Glomerular visceral epithelial cell (primary cell): Measurements from ENCODE around the gene EFCAB12.
"Not testable (repeated sequence)": the region's sequence is repeated elsewhere in the genome, so short reads cannot be mapped to it uniquely, and the experiment has no call there.

Experiments
- DNase-seq: peaks from one replicate; pipeline ENCODE4 v3.0.0-alpha.2; 2016; ENCODE audit errors: extremely low spot score

Gene EFCAB12

DNA sequence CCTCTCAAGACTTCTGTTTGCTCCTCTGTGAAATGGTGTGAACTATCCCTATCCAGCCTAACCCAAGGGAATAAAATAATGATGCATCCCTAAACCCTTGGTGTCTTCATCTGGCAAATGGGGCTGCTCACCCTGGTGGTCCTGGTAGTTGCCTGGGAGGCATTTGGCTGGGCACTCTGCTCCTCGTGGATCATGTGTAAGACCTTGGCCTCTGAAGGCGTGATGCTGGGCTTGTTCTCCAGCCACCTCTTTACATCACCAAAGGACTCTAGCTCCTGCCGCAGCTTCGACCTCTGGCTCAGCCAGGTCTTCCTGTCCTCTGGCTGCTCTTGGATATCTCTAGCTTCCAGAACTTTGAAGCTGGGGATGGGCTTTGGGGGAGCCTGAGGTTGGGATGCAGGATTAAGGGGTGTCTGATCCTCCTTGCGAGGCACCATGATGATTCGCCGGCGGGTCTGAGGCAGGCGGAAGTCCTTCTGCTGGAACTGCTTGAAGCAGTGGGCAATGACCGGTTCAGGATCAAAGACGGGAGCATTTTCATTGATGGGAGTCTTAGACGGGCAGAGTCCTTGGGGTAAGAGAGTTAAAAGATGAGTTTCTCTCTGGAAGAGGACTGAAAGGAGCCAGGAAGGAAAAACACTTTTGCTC is 7.1 kb downstream of the EFCAB12 start:
- DNase-seq, result no peak

DNA sequence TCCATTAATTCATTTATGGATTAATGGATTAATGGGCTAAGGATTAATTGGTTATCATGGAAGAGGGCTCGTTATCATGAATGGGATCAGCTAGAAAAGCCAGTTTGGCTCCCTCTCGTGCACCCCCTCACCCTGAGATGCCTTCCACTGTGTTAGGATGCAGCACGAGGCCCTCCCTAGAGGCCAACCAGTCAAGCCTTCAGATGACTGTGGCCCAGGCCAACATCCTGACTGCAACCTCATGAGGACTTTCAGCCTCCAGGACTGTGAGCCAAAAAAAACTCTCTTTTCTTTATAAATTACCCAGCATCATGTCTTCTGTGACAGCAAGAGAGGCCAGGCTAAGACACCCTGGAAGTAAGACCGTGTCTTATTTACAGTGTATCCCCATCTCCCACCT is 9.0 kb downstream of the EFCAB12 start:
- DNase-seq, result no peak

DNA sequence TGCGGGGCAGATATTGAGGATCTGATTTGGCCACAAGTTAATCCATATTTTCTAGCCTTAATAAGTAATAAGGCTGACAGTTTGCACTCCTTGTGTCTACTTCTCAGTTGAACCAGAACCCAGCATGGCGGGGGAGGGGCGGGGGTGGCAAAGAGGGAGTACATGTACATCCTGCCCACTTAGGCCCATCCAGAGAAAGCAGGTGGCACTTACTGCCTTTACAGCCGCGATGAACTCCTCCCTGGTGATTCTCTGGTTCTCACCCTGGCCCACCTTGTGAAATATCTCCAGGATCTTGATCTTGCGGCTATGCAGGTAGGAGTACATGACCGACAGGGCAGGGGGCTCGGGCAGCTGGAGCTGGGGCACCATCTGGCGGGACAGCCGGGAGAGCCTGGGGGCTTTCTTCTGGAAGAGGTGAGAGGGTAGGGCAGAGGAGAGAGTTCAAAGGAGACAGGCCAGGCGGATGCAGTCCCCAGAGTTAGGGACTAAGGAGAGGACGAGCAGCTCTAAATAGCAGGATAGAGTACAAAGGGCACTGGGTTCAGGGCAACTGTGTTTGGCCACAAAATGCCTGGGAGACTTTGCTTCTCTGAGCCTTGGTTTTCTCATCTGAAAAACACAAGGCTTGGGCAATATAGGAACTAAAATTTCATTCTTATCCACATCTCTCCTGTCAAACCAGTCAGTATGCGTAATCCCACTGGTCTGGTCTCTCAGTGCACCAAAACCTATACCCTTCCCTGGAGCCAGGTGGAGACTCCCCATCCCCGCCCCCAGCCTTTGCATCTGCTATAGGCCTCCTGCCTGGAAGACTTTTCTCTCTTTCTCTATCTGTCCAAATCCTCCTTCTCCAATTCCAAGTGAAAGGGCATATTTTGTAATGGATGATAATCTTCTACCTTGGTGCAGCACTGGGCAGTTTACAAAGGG is 10.1 kb downstream of the EFCAB12 start:
- no peak for DNase-seq

DNA sequence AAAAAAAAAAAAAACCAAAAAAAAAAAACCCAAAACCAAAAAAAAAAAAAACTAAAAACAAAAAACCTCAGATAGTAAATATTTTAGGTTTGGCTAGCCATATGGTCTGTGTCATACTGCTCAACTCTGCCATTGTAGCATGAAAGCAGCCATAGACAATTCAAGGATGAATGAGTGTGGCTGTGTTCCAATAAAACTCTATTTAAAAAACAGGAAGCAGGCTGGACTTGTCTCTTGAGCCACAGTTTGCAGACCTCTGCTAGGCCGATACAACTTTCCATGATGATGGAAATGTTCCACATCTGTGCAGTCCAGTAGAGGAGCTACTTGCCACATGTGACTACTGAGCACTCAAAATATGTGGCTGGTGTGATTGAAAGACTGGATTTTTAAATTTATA is 11.1 kb downstream of the EFCAB12 start:
- DNase-seq, result no peak

DNA sequence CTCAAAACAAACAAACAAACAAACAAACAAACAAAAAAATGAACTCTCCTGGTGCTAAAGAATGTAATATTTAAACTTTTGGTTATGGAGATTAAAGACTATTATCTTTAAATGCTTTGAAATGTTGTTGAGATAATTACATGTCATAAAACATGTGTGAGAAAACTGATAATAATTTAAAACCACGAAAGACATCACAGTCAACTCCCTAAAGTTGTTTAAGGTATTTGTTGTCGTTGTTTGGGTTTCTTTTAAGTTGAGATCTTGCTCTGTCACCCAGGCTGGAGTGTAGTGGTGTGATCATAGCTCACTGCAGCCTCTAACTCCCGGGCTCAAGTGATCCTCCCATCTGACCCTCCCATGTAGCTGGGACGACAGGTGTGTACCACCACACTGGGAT is 12.0 kb downstream of the EFCAB12 start:
- no peak for DNase-seq

DNA sequence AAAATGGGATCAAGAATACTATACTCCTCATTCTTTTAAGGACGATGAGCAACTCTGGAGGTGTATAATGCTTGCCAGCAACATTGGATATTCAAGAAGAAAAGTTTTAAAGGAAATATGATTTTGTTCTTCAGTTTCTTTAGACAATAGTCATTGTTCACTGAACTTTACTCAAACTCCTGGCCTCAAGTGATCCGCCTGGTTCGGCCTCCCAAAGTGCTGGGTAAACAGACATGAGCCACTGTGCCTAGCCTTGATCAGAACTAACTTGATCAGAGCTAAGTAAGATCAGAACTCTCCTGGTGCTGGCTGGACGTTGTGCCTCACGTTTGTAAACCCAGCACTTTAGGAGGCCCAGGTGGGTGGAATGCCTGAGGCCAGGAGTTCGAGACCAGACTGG is 12.6 kb downstream of the EFCAB12 start:
- DNase-seq, result no peak

DNA sequence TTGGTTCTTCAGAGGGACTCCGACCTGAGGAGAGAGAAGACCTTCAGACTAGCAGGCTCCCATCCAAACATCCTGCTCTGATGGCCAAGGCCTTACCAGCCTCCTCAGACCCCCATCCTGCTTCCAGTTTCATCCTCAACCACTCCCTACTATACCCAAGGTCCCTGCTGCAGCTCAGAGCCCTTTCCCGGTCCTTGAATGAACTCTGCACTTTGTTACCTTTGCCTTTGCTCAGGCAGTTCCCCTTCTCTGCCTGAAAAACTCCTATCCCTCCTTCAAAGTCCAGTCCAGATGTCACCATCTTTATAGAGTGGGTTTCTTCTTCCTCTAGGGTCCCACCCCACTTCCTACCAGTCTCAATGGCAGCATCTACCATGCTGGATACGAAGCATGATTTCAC is 13.1 kb downstream of the EFCAB12 start:
- no peak for DNase-seq

DNA sequence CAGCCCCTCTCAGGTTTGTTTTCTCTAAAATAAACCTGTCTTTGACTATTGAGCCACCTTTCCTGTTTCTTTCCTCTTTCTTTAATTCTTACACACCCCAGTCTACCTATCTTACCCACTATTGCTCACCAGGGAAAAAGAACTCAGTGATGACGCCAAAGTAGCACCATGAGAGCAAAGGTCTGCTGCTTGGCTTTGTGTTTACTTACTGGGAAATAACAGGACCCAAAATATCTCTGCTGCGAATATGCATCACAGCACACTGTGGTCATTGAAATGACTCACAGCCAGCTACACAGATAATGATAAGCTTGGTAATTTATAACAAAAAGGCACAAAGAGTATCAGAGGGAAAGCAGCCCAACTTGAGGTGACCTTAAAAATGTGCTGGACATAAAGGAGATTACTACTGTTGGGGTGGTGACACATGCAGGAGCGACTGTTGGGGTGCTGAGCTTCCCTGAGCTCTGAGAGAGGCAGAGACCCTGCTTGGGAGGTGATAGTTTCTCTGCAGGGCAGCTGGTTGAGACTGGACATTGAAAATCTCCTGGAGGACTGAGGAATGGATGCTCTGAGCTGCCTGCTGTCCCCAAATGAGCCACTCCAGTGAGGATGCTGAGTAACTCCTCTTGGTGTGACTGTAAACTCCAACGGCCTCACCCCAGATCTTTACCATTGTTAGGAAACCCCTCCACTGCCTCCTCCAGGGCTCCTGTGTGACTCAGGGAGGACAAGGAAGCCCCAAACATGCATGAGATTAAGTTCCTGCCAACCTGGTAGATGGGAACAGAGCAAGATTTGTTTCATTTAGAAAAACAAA is 14.5 kb downstream of the EFCAB12 start:
- peak; percentile 70 for DNase-seq

DNA sequence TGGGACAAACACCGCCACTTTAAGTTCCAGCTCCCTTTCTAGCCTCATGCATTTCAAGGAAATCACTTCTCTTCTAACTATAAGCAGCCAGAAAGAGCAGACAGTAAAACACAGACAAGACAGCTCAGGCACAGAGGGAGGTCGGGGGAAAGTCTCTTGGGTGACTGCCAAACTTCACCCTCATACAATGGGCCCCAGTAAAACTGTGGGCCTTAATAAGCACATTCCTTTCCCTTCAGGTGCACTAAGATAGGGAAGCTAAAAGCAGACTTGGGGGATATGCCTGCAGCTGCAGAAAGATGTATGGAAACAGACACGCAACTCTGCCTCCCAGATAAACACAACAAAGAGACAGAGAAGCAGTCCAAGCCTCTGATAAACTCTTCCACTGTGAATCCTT is 15.2 kb downstream of the EFCAB12 start:
- DNase-seq, result not testable (repeated sequence)

DNA sequence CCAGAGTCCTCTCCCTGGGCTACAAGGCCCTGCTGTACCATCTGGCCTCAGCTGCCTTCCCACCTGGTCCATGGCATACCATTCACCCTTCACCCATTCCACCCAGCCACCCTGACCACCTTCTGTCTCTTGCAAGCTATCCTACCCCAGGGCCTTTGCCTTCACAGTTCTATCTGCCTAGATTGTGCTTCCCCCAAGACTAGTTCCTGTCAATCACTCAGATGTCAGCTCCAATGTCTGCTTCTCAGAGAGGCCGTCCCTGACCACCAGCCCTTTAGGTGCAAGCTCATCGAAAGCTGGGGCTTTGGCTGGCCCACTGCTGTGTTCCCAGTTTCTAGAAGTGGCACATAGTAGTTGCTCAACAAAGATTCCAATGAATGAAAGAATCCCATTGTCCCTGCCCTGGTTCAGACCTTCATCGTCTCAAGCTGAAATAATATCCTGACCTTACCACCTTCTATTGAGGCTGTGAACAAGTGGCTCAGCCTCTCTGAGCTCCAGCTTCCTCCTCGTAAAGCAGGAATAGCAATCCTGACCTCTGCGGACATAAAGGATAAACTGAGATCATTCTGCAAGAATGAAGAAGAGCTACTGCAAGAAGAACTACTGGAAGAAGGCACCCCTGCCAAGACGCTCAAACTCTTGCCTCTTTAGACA is 15.8 kb downstream of the EFCAB12 start:
- no peak for DNase-seq

DNA sequence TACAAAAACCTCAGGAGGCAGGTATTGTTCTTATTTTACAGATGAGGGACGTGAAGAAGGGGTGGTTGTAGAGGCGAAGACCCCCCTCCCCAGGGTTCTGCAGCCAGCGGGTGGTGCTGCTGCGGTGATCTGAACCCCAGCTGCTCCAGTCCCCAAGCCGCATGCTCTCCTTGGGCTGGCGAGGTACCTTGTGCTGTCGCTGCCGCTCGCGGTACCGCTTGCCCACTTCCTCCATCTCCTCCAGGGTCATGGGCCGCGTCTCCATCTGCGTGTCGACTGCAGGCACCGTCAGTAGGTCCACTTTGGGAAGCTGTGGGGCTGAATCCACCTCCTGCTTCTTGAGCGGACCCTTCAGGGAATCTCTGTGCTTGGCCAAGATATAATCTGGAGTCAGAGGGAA is 17.5 kb downstream of the EFCAB12 start:
- no peak for DNase-seq

DNA sequence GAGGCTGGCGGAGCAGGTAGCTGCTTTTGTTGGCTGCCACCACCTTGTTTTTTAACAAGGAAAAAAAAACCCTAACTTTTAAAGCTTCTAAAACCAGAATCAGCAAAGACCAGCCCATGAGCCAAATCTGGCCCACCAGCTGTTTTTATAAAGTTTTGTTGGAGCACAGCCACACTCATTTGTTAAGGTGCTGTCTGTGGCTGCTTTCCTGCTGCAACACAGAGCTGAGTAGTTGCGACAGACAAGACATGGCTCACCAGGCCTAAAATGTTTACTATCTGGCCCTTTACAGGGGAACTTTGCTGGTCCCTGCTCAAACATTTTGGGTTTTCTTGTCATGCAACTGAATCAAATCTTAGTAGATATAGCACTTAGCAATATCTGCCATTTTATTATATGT is 18.9 kb downstream of the EFCAB12 start:
- DNase-seq, result no peak

DNA sequence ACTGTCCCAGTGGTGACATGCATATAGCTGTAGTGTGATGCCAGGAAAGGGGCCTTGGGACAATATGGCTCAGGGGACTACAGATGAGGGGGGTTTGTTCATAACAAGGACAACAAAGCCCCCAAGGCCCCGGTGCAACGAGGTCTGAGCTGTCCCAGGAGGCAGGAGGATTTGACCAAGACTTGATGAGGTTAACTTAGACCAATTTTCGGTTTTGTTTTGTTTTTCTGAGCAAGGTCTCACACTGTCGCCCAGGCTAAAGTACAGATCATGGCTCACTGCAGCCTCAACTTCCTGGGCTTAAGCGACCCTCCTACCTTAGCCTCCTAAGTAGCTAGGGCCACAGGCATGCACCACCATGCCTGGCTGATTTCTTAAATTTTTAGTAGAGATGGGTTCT is 23.8 kb downstream of the EFCAB12 start:
- DNase-seq, result no peak

DNA sequence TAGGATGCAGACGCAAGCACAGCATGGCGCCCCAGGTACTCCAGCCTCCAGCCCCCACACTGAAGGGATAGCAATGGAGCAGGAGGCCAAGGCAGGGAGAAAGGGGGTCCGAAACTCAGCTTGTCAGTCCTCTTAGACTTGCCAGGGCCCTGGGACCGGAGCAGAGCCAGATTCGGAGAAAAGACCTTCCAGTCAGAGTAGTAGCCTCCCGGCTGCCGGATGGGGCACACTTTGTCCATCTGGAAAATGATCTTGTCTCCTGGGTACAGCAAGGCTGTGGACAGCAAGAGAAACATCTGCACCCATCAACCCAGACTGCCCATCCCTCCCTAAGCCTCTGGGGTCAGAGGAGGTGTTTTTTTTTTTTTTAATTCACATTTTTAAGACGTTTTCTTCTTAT is 24.3 kb downstream of the EFCAB12 start:
- no peak for DNase-seq

DNA sequence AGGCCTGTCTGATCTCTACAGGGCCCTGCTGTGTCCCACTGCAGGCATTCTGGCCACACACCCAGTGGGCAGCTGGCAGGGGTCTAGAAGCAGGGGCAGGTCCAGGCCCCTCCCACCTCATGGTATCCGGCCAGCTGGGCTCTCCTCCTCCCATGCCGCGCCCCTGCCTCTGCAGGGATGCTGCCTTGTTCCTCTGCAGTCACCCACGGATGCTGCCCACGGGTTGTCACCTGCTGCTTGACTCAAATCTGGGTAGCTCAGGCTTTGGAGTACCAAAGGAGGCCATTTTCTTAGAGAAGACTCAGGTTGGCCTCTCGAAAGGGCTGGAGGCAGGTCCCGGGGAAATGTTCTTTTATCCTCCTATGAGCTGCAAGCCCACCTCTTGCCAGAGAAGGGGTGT is 25.0 kb downstream of the EFCAB12 start:
- no peak for DNase-seq

DNA sequence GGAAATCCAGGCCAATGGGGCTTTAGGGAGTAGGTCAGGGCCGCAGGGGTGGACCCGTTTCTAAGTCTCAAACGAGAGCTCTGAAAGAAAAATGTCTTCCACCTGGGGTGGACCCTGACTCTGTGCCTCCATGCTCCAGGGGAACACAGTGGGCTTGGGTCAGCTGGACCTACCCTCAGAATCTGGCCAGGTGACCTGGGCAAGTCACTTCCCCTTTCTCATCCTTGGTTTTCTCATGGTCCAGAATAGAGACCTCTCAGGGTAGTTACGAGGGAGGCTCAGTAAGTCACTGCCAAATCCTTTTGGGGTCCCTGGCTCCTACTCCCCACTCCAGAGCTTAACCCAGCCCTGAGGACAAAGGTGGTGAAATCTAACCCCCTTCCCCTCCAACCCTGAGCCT is 25.8 kb downstream of the EFCAB12 start:
- DNase-seq, result no peak

DNA sequence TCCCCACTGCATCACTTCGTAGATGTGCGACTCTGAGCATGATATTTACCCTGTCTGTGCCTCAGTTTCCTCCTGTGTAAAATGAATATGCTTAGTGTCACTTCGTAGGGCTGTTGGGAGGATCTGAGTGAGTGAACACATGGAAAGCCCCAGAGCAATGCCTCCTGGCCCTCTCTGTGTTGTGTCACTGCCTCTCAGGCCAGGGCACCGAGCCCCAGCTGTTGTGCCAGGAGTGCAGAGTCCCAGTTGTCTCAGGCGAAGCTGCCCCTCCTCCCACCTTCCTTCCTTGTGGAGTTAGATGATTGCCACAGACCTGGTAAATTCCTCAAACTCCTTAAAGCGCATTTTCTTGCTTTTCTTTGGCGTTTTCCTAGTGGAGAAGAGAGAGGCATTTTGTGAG is 26.2 kb downstream of the EFCAB12 start:
- DNase-seq, result no peak

DNA sequence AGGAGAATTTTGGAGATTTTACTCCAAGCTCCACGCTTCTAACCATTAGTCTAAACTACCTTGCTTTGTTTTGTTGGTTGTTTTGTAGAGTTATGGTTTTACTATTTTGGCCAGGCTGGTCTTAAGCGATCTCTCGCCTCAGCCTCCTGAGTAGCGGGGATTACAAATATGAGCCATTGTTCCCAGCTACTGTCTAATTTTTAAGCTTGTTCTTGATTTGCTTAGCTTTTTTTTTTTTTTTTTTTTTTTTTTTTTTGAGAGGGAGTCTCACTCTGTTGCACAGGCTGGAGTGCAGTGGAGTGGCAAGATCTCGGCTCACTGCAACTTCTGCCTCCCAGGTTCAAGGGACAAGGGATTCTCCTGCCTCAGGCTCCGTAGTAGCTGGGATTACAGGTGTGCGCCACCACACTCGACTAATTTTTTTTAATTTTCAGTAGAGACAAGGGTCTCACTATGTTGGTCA is 28.5 kb downstream of the EFCAB12 start:
- DNase-seq, result peak; percentile 38

DNA sequence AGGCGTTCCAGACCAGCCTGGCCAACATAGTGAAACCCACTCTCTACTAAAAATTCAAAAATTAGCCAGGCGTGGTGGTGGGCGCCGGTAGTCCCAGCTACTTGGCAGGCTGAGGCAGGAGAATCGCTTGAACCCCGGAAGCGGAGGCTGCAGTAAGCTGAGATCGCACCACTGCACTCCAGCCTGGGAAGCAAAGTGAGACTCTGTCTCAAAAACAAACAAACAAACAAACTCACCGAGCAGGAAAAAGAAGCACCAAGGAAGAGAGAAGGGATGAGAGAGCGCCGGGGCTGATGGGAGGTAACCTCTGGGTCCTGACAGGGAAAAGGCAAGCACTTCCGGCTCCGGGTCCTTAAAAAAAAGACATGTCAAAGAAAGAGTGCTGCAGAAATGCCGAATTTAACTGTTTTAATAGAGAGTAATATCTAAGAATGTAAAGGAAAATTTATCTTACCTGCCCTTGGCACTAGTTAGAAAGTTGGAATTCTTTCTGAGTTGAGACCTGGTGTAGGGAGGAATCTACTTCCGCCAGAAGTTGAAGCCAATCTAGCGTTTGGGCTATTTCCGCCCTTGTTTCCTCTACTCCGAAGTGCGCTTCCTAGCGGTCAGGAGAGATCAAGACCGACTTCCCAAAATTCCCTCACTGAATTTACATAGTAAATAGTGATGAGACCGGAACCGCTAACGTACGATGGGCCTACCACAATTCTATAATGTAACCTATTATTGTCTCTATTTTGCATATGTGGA is 29.1 kb downstream of the EFCAB12 start:
- DNase-seq, result peak; percentile 92

DNA sequence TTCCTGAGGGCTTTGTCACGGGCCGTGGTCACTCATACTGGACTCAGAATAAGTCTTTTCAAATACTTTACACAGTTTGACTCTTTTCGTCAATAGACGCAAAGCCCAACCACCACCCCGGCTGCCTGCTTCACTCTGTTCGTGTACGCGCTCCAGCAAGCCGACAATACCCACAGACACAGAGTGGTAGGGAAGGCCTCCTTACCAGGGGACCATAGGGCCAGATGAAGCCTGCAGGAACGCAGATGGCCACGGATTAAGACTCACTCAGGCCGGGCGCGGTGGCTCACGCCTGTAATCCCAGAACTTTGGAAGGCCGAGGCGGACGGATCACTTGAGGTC is 29.7 kb downstream of the EFCAB12 start:
- DNase-seq, result peak; percentile 24
